ENCODE data around the gene DLEC1. TPM values are rescaled to one million over a fixed set of nuclear protein-coding genes. Genes with fewer than 3 reads are reported as not detected.
"Not testable (repeated sequence)": the region's sequence is repeated elsewhere in the genome, so short reads cannot be mapped to it uniquely, and the experiment has no call there.

Gene DLEC1
- total RNA-seq, 4 donors from 2014 or later, result 0.08 to 2.9 (median 0.57) TPM

GRCh38 chr3:38046821-38047220 lies 7.8 kb downstream of the DLEC1 start:
- intact Hi-C loops (cut with DNase I; ENCODE audit: low total_unique reads), result no loop called here
- no peak for DNase-seq (ENCODE audit: low spot score in 2 of 2)
- 88 to 98% methylated on average over 2 of the region's 2 CpGs for WGBS, 2 donors
- H3K4me3 ChIP-seq (ENCODE audit: low read depth, poor library complexity, severe bottlenecking), result no peak overlapping the region
- no peak for TF ChIP-seq POLR2A (IDR thresholded peaks at IDR 0.05)
- TF ChIP-seq CTCF (IDR thresholded peaks at IDR 0.05), result no peak

GRCh38 chr3:38047896-38048295 lies 8.9 kb downstream of the DLEC1 start:
- WGBS, 2 donors, result 48 to 63% methylated on average over 2 of the region's 2 CpGs
- intact Hi-C loops (cut with DNase I; ENCODE audit: low total_unique reads), result no loop called here
- no peak for TF ChIP-seq POLR2A (IDR thresholded peaks at IDR 0.05)
- TF ChIP-seq CTCF (IDR thresholded peaks at IDR 0.05), result no peak
- DNase-seq (ENCODE audit: low spot score in 2 of 2), result no peak
- no peak overlapping the region for H3K4me3 ChIP-seq (ENCODE audit: low read depth, poor library complexity, severe bottlenecking)

GRCh38 chr3:38049358-38050126 lies 10.5 kb downstream of the DLEC1 start:
- no peak overlapping the region for H3K4me3 ChIP-seq (ENCODE audit: low read depth, poor library complexity, severe bottlenecking)
- intact Hi-C loops (cut with DNase I; ENCODE audit: low total_unique reads), result no loop called here
- DNase-seq (ENCODE audit: low spot score in 2 of 2), result no peak
- 65 to 69% methylated on average over 4 of the region's 4 CpGs for WGBS, 2 donors
- TF ChIP-seq POLR2A (IDR thresholded peaks at IDR 0.05) (no peak), CTCF (IDR thresholded peaks at IDR 0.05) (no peak)

GRCh38 chr3:38051131-38051530 lies 12.1 kb downstream of the DLEC1 start:
- H3K4me3 ChIP-seq (ENCODE audit: low read depth, poor library complexity, severe bottlenecking), result no peak overlapping the region
- DNase-seq (ENCODE audit: low spot score in 2 of 2), result no peak
- WGBS, 2 donors, result 91 to 94% methylated on average over 13 of the region's 13 CpGs
- TF ChIP-seq POLR2A (IDR thresholded peaks at IDR 0.05) (no peak), CTCF (IDR thresholded peaks at IDR 0.05) (no peak)
- intact Hi-C loops (cut with DNase I; ENCODE audit: low total_unique reads), result no loop called here

- WGBS, 2 donors, result 93 to 96% methylated on average over 17 to 29 of the region's 32 CpGs
- intact Hi-C loops (cut with DNase I; ENCODE audit: low total_unique reads); DNase-seq (ENCODE audit: low spot score in 2 of 2); H3K4me3 ChIP-seq (ENCODE audit: low read depth, poor library complexity, severe bottlenecking): not testable (repeated sequence)
Measured at GRCh38 chr3:38053286-38053685, 14.3 kb downstream of the DLEC1 start.

GRCh38 chr3:38053813-38054498 lies 14.9 kb downstream of the DLEC1 start:
- DNase-seq (ENCODE audit: low spot score in 2 of 2); intact Hi-C loops (cut with DNase I; ENCODE audit: low total_unique reads); H3K4me3 ChIP-seq (ENCODE audit: low read depth, poor library complexity, severe bottlenecking): not testable (repeated sequence)
- WGBS, 2 donors, result 80 to 86% methylated on average over 8 to 9 of the region's 9 CpGs

All from lower leg skin (tissue), 4 donors.